Colonic mucosa (tissue), 4 donors: ENCODE results near the gene PTBP3. TPM values are rescaled to one million over a fixed set of nuclear protein-coding genes. Genes with fewer than 3 reads are reported as not detected.

Source experiments
- DNase-seq: peaks from one replicate; pipeline ENCODE4 v3.0.0-alpha.2; 2020
- H3K27ac ChIP-seq: fragments of 200-600 bp; one replicate; pipeline ENCODE4 v1.8.0; 2021
- H3K27me3 ChIP-seq: fragments of 200-600 bp; one replicate; pipeline ENCODE4 v1.8.0; 2021
- H3K36me3 ChIP-seq: fragments of 200-600 bp; one replicate; pipeline ENCODE4 v1.8.0; 2021
- H3K4me1 ChIP-seq: fragments of 200-600 bp; one replicate; pipeline ENCODE4 v1.8.0; 2021; ENCODE audit warnings: mild to moderate bottlenecking
- H3K4me3 ChIP-seq: fragments of 200-600 bp; one replicate; pipeline ENCODE4 v1.8.0; 2021
- H3K9ac ChIP-seq, 2 donors: one replicate each; pipeline ENCODE4 v1.7.0; 2013; ENCODE audit warnings: control low read depth in 2 of 2, low read depth in 2 of 2, low read length in 2 of 2
- H3K9me3 ChIP-seq: fragments of 200-600 bp; one replicate; pipeline ENCODE4 v1.8.0; 2021
- intact Hi-C: fragments of 100-400 bp; cut with DNase I; formaldehyde crosslinking; loops from one replicate; pipeline ENCODE4 v1.14.1; 2022
- total RNA-seq, 2 donors: library from RNA; stranded (reverse); fragmentation: NEBNext Ultra II Directional in 1 of 2; extraction: Animal tissue kit (Norgen Biotek cat#: 25700) in 1 of 2; gene quantifications; one replicate each; pipeline ENCODE4 v1.2.1, GENCODE V29; 2021
- TF ChIP-seq, protein P1 (sequence below): fragments of 200-600 bp; IDR thresholded peaks from one replicate; pipeline ENCODE4 v1.8.0; 2022; ENCODE audit warnings: antibody characterized with exemption, mild to moderate bottlenecking
- donor health status: healthy.
- donor health status: DM: no; HTN: no; CAD: no.
- donor health status: DM: no; HTN: no; CAD: no.

Gene PTBP3
- total RNA-seq, 2 donors from 2014 or later, result 137 to 168 TPM

DNA sequence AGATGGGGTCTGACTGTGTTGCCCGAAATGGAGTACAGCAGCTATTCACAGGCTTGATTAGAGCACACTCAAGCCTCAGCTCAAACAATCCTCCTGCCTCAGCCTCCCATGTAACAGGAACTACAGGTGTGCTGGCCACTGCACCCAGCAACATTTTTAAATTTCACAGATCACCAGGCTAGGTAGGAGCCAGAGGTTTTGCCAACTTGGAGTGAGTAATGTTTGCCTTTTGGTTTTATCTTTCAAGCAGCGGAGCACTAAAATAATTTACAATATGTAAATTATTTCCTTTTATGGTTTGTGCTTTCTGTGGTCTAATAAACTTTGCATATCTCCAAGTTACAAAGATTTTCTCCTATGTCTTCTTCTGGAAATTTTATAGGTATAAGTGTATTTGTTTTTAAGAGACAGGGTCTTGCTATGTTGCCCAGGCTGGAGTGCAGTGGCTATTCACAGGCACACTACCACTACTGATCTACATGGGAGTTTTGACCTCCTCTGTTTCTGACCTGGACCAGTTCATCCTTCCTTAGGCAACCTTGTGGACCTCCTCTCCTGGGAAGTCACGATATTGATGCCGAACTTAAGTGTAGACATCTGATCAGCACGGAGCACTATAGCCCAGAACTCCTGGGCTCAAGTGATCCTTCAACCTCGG, 91.1 kb downstream of the PTBP3 start:
- H3K36me3 ChIP-seq, result no peaks in the 10 kb centered on the region
- no peak overlapping the region for H3K4me3 ChIP-seq
- DNase-seq, result no peak
- H3K9ac ChIP-seq, result no peak overlapping the region
- TF ChIP-seq, protein P1, sequence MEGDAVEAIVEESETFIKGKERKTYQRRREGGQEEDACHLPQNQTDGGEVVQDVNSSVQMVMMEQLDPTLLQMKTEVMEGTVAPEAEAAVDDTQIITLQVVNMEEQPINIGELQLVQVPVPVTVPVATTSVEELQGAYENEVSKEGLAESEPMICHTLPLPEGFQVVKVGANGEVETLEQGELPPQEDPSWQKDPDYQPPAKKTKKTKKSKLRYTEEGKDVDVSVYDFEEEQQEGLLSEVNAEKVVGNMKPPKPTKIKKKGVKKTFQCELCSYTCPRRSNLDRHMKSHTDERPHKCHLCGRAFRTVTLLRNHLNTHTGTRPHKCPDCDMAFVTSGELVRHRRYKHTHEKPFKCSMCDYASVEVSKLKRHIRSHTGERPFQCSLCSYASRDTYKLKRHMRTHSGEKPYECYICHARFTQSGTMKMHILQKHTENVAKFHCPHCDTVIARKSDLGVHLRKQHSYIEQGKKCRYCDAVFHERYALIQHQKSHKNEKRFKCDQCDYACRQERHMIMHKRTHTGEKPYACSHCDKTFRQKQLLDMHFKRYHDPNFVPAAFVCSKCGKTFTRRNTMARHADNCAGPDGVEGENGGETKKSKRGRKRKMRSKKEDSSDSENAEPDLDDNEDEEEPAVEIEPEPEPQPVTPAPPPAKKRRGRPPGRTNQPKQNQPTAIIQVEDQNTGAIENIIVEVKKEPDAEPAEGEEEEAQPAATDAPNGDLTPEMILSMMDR, result no peak
- no peaks in the 10 kb centered on the region for H3K4me1 ChIP-seq
- H3K27me3 ChIP-seq, result no peaks in the 10 kb centered on the region
- intact Hi-C loops, result no loop called here
- H3K27ac ChIP-seq, result no peak overlapping the region
- H3K9me3 ChIP-seq, result no peaks in the 10 kb centered on the region

DNA sequence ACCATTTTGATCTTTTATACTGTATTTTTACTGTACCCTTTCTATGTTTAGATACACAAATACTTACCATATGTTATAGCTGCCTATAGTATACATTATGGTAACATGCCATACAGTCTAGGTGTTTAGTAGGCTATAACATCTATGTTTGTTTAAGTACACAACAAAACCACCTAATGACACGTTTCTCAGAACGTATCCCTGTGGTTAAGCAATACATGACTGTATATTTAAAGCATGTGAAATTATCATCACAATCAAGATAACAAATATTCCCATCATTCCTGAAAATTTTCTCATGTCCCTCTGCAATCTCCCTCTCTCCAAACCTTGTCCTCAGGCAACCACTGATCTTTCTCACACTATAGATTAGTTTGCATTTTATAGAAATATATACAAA, 91.9 kb downstream of the PTBP3 start:
- H3K36me3 ChIP-seq, result no peaks in the 10 kb centered on the region
- H3K27me3 ChIP-seq, result no peaks in the 10 kb centered on the region
- no peak for DNase-seq
- H3K9me3 ChIP-seq, result no peaks in the 10 kb centered on the region
- no peak overlapping the region for H3K4me3 ChIP-seq
- H3K9ac ChIP-seq, result no peak overlapping the region
- intact Hi-C loops, result no loop called here
- no peak overlapping the region for H3K27ac ChIP-seq
- TF ChIP-seq, protein P1, result no peak
- no peaks in the 10 kb centered on the region for H3K4me1 ChIP-seq

- TF ChIP-seq, protein P1, result no peak
- Histone ChIP-seq H3K27me3 (no peaks in the 10 kb centered on the region), H3K4me3 (no peak overlapping the region), H3K36me3 (no peaks in the 10 kb centered on the region), H3K9ac (no peak overlapping the region), H3K4me1 (peaks cover 4% of the 10 kb centered on the region), H3K9me3 (no peaks in the 10 kb centered on the region), H3K27ac (peak overlapping the region; percentile 24)
- no peak for DNase-seq
- intact Hi-C loops, result no loop called here
These were observed 93.7 kb downstream of the PTBP3 start for GRCh38 chr9:112239708-112240107.

- intact Hi-C loops, result no loop called here
These were observed 94.1 kb downstream of the PTBP3 start for GRCh38 chr9:112239284-112239683.

DNA sequence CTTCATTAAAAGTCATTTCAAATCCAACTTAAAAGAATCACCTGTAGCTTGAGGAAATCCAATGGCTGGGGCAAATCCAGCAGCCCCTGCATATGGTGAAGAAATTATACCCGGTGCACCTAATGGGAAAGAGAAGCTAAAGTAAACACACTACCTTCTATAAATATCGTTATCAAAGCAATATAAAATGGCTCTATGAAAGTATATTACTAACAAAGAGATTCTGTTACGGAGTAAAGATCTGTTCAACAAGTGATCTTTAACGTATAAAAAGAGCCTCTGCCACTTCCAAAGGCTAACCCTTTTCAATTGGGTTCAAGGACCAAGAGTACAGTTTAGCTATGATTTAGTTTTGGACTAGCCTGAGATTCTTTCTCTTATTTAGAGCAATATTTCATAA, 98.6 kb downstream of the PTBP3 start:
- TF ChIP-seq, protein P1, result no peak
- Histone ChIP-seq H3K9me3 (no peaks in the 10 kb centered on the region), H3K4me1 (peaks cover 4% of the 10 kb centered on the region), H3K27me3 (no peaks in the 10 kb centered on the region), H3K4me3 (no peak overlapping the region), H3K36me3 (no peaks in the 10 kb centered on the region), H3K27ac (no peak overlapping the region), H3K9ac (no peak overlapping the region)
- DNase-seq, result no peak
- intact Hi-C loops, result no loop called here

More at GRCh38 chr9:112239284-112239683, 94.1 kb downstream of the PTBP3 start:
- Histone ChIP-seq H3K4me1 (peaks cover 4% of the 10 kb centered on the region), H3K9me3 (no peaks in the 10 kb centered on the region), H3K27ac (peak overlapping the region; percentile 24), H3K27me3 (no peaks in the 10 kb centered on the region), H3K4me3 (no peak overlapping the region), H3K36me3 (no peaks in the 10 kb centered on the region), H3K9ac (no peak overlapping the region)
- TF ChIP-seq, protein P1, result no peak
- peak; percentile 45 for DNase-seq
